HepG2 (cell line): Measurements from ENCODE around the gene MAEA. TPM values are rescaled to one million over a fixed set of nuclear protein-coding genes. Genes with fewer than 3 reads are reported as not detected.

ENCODE experiments used
- ATF7-NPFF ChIP-seq: sonication (generic); formaldehyde crosslinking; IDR thresholded peaks from 2 replicates; pipeline ENCODE4 v1.8.1; 2023; ENCODE audit warnings: mild to moderate bottlenecking, low read depth, missing genetic modification reagents, moderate library complexity
- CENPT ChIP-seq: sonication (generic); formaldehyde crosslinking; IDR thresholded peaks from 2 replicates; pipeline ENCODE4 v1.8.0; 2022; ENCODE audit warnings: low read depth, mild to moderate bottlenecking, moderate library complexity, missing genetic modification reagents
- E2F5 ChIP-seq: sonication (generic); formaldehyde crosslinking; conservative IDR thresholded peaks from 2 replicates; pipeline ENCODE4 v1.4.0; 2020; ENCODE audit warnings: missing genetic modification reagents
- FOXA3 ChIP-seq: IDR thresholded peaks from 2 replicates; pipeline ENCODE4 v1.6.1; 2016; ENCODE audit warnings: missing genetic modification reagents, missing compliant biosample characterization
- HMG20A ChIP-seq: IDR thresholded peaks from 2 replicates; pipeline ENCODE4 v1.6.1; 2016; ENCODE audit warnings: borderline replicate concordance
- KDM2A ChIP-seq: sonication (generic); formaldehyde crosslinking; IDR thresholded peaks from 2 replicates; pipeline ENCODE4 v1.4.0; 2020; ENCODE audit warnings: low read depth, missing genetic modification reagents, borderline replicate concordance
- KLF16 ChIP-seq, 2 experiments: sonication (generic) in 1 of 2; formaldehyde crosslinking in 1 of 2; IDR thresholded peaks; 2 replicates each; pipeline versions ENCODE4 v1.6.1 to v1.8.0; 2016 to 2023; ENCODE audit warnings: missing genetic modification reagents in 2 of 2, missing compliant biosample characterization in 1 of 2
- MEIS1 ChIP-seq: sonication (generic); formaldehyde crosslinking; IDR thresholded peaks from 2 replicates; pipeline ENCODE4 v1.9.0; 2021; ENCODE audit warnings: mild to moderate bottlenecking, missing genetic modification reagents, moderate library complexity, borderline replicate concordance
- MTA1 ChIP-seq: sonication (generic); formaldehyde crosslinking; IDR thresholded peaks from 2 replicates; pipeline ENCODE4 v1.4.0; 2020; ENCODE audit warnings: missing genetic modification reagents, mild to moderate bottlenecking, borderline replicate concordance
- MXD4 ChIP-seq: IDR thresholded peaks from 2 replicates; pipeline ENCODE4 v1.6.1; 2016; ENCODE audit warnings: mild to moderate bottlenecking, missing biosample characterization, missing genetic modification reagents
- NR2F2 ChIP-seq: IDR thresholded peaks from 2 replicates; pipeline ENCODE4 v1.6.1; 2012; ENCODE audit warnings: low read depth, inconsistent platforms, borderline replicate concordance
- RBFOX2 ChIP-seq: fragments of 200-400 bp; formaldehyde crosslinking; IDR thresholded peaks from 2 replicates; pipeline ENCODE4 v1.6.1; 2017; ENCODE audit warnings: low read depth, mild to moderate bottlenecking, low read length
- SMAD1 ChIP-seq: sonication (generic); formaldehyde crosslinking; IDR thresholded peaks from 2 replicates; pipeline ENCODE4 v1.4.0; 2020; ENCODE audit warnings: missing genetic modification reagents, low read depth, mild to moderate bottlenecking, borderline replicate concordance
- SPEN ChIP-seq: sonication (generic); formaldehyde crosslinking; IDR thresholded peaks from 2 replicates; pipeline ENCODE4 v1.5.1; 2020; ENCODE audit warnings: low read depth, mild to moderate bottlenecking, missing genetic modification reagents
- ZBTB43 ChIP-seq: sonication (generic); formaldehyde crosslinking; conservative IDR thresholded peaks from 2 replicates; pipeline ENCODE4 v1.4.0; 2020; ENCODE audit warnings: missing genetic modification reagents
- ZFX ChIP-seq: sonication (generic); formaldehyde crosslinking; IDR thresholded peaks from 2 replicates; pipeline ENCODE4 v1.4.0; 2020; ENCODE audit warnings: mild to moderate bottlenecking, low read depth, missing genetic modification reagents, moderate library complexity
- ZNF101 ChIP-seq: sonication (generic); formaldehyde crosslinking; IDR thresholded peaks from 2 replicates; pipeline ENCODE4 v1.4.0; 2020; ENCODE audit warnings: mild to moderate bottlenecking, low read depth, missing genetic modification reagents, borderline replicate concordance
- ZNF234 ChIP-seq: sonication (generic); formaldehyde crosslinking; conservative IDR thresholded peaks from 2 replicates; pipeline ENCODE4 v1.5.1; 2020; ENCODE audit warnings: mild to moderate bottlenecking, missing genetic modification reagents
- ZNF329 ChIP-seq: sonication (generic); formaldehyde crosslinking; IDR thresholded peaks from 2 replicates; pipeline ENCODE4 v1.9.0; 2021; ENCODE audit warnings: low read depth, mild to moderate bottlenecking, missing genetic modification reagents
- ZNF563 ChIP-seq: sonication (generic); formaldehyde crosslinking; IDR thresholded peaks from 2 replicates; pipeline ENCODE4 v1.8.0; 2022; ENCODE audit warnings: mild to moderate bottlenecking, moderate library complexity, missing genetic modification reagents
- ZNF780A ChIP-seq: sonication (generic); formaldehyde crosslinking; IDR thresholded peaks from 2 replicates; pipeline ENCODE4 v1.8.0; 2022; ENCODE audit warnings: mild to moderate bottlenecking, missing genetic modification reagents, moderate library complexity
- ZNF781 ChIP-seq: sonication (generic); formaldehyde crosslinking; IDR thresholded peaks from 2 replicates; pipeline ENCODE4 v1.5.1; 2020; ENCODE audit warnings: borderline replicate concordance, mild to moderate bottlenecking, missing genetic modification reagents; ENCODE audit errors: not compliant biosample characterization
- polyA plus RNA-seq, 8 experiments: library from polyadenylated mRNA; depleted of rRNA in 3 of 8; stranded (reverse) in 7 of 8; unstranded in 1 of 8; fragments of >200 nt; fragmentation: Illumina TruSeq in 4 of 8; extraction: Trizol in 4 of 8; gene quantifications; 2 replicates each; pipeline versions ENCODE4 v1.2.1 to v1.2.3, GENCODE V29; 2011 to 2016; ENCODE audit warnings: low read depth in 4 of 8, missing spikeins in 1 of 8, mixed read lengths in 1 of 8; ENCODE audit not compliant: insufficient read depth in 1 of 8
- total RNA-seq, 5 experiments: library from RNA; depleted of rRNA; stranded (reverse); fragments of >200 nt; fragmentation: Illumina TruSeq; extraction: Trizol; gene quantifications; 2 replicates each; pipeline ENCODE4 v1.2.3, GENCODE V29; 2016; ENCODE audit warnings: low read depth in 1 of 5
- TF ChIP-seq, protein P1 (sequence below): sonication (generic); formaldehyde crosslinking; IDR thresholded peaks from 2 replicates; pipeline ENCODE4 v1.5.0; 2020; ENCODE audit warnings: missing genetic modification reagents, mild to moderate bottlenecking, borderline replicate concordance
- TF ChIP-seq, protein P2 (sequence below): sonication (generic); formaldehyde crosslinking; IDR thresholded peaks from 2 replicates; pipeline ENCODE4 v1.8.0; 2022; ENCODE audit warnings: mild to moderate bottlenecking, missing genetic modification reagents, moderate library complexity

Gene MAEA
- total and polyA plus RNA-seq, 2 of the 13 experiments (the other 11 are each of a cell fraction or from before 2014, with no cell fraction given), result 52.0 to 57.1 TPM

DNA sequence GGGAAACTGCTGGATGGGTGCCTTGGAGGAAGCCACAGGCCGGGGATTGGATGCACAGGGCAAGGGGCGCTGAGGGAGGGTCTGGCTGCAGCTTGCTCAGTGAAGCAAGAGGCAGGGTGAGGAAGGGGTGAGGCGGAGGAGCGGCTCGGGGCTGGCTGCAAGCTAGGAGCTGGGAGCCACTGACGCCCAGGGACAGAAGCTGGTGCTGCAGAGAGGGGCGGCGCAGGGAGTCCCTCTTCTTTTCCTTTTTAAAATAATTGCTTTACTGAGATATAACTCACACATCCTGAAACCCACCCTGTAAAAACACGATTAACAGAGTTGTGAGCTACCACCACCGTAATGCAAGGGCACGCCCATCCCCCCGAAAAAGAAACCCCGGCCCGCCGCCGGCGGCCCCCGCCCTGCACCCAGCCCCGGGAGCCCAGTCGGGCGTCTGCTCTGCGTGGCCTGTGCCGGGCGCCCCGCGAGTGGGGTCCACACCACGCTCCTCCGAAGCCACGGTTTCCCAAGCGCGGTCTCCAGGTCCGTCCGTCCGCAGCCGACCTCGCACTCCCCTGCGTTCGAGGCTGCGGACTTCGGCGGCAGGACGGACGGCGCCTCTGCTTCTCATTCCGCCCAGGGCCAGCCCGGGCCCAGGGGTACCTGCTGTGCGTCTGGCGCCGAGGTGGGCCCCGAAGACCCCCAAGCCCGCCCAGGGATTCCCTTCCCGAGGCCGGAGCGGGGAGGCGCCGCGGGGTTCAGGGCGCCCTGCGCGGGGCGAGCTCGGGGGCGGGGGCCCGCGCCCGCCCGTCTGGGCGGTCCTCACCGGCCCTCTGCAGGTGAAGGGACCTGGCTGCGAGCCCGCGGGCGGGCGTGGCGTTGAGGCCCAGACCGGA lies 56.5 kb downstream of the MAEA start (continued):
- TF ChIP-seq KLF16 (CRISPR knock-in tag; IDR thresholded peaks at IDR 0.05) (no peak), MEIS1 (CRISPR knock-in tag) (peak; percentile 43; the same call in 1 of the 2 replicates), ZNF101 (no peak), FOXA3 (CRISPR knock-in tag) (no peak), SMAD1 (CRISPR knock-in tag) (0 out of 2 replicates have a peak, but pooled peaks have one; percentile 78), ZNF563 (CRISPR knock-in tag) (peak; percentile 40; the same call in 1 of the 2 replicates), ZFX (CRISPR knock-in tag) (peak; percentile 64), HMG20A (no peak), SPEN (no peak), CENPT (0 out of 2 replicates have a peak, but pooled peaks have one; percentile 28), ZNF329 (CRISPR knock-in tag) (no peak), NR2F2 (no peak), MTA1 (CRISPR knock-in tag) (peak; percentile 45; the same call in 1 of the 2 replicates), MXD4 (CRISPR knock-in tag) (no peak), KDM2A (CRISPR knock-in tag) (peak; percentile 13; the same call in 1 of the 2 replicates), ZNF781 (CRISPR knock-in tag) (no peak), ZNF234 (CRISPR knock-in tag) (0 out of 2 replicates have a peak, but pooled peaks have one; percentile 41), E2F5 (no peak), ATF7-NPFF (peak; percentile 48; the same call in 1 of the 2 replicates), ZNF780A (CRISPR knock-in tag) (0 out of 2 replicates have a peak, but pooled peaks have one; percentile 25), RBFOX2 (peak; percentile 10), ZBTB43 (CRISPR knock-in tag) (no peak)
- TF ChIP-seq, protein P1, sequence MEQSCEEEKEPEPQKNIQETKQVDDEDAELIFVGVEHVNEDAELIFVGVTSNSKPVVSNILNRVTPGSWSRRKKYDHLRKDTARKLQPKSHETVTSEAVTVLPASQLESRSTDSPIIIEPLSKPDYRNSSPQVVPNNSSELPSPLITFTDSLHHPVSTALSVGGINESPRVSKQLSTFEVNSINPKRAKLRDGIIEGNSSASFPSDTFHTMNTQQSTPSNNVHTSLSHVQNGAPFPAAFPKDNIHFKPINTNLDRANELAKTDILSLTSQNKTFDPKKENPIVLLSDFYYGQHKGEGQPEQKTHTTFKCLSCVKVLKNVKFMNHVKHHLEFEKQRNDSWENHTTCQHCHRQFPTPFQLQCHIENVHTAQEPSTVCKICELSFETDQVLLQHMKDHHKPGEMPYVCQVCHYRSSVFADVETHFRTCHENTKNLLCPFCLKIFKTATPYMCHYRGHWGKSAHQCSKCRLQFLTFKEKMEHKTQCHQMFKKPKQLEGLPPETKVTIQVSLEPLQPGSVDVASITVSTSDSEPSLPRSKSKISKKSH, result 0 out of 2 replicates have a peak, but pooled peaks have one; percentile 34
- TF ChIP-seq, protein P2, sequence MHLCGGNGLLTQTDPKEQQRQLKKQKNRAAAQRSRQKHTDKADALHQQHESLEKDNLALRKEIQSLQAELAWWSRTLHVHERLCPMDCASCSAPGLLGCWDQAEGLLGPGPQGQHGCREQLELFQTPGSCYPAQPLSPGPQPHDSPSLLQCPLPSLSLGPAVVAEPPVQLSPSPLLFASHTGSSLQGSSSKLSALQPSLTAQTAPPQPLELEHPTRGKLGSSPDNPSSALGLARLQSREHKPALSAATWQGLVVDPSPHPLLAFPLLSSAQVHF (CRISPR knock-in tag), result no peak
